ENCODE data around the gene LRRC10B. TPM values are rescaled to one million over a fixed set of nuclear protein-coding genes. Genes with fewer than 3 reads are reported as not detected.
A peak's percentile ranks its signal among the peaks of the same experiment; 100 is the strongest.

LRRC10B gene
- total and polyA plus RNA-seq, 2 of the 8 experiments (the other 6 are each of a cell fraction or from before 2014, with no cell fraction given), result 0.47 to 0.71 TPM

DNA sequence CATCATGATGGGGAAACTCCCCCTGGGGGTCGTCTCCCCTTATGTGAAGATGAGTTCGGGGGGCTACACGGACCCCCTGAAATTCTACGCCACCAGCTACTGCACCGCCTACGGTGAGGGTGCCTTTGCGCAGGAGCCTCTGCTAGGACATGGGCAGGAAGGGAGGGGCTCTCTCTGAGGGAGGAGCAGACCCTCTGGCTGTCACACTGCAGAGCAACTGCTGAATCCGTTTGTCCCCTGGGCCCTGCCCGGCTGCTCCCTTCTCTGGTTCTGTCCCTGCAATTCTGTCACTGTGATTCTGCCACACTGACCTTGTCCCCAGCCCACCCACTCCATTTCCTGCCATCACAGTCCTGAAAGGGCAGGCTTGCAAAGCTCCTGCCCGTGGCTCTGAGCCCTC, 26.7 kb upstream of the LRRC10B start:
- WGBS, 2 experiments (ENCODE audit: extremely low coverage in 1 of 2, insufficient coverage in 1 of 2, insufficient read length in 1 of 2, insufficient replicate concordance in 2 of 2, low coverage in 1 of 2, low lambda C conversion rate in 2 of 2, missing lambda C conversion rate in 1 of 2), result 81% methylated on average over 10 of the region's 10 CpGs; no CpG with 5 or more reads in 1 of the 2 experiments
- Histone ChIP-seq H4K91ac (replicated peaks; ENCODE audit: insufficient read length, low read length) (peak overlapping the region; percentile 36), H3K9ac (replicated peaks in 1 of 4; ENCODE audit: extremely low read depth in 1 of 4, low read depth in 3 of 4, low read length in 3 of 4) (no peak overlapping the region; a peak in 1 of 7 replicates)
- TF ChIP-seq YY1 (IDR thresholded peaks at IDR 0.05; ENCODE audit: low read depth, low read length) (no peak), CEBPB (IDR thresholded peaks at IDR 0.05; ENCODE audit: low read depth, low read length) (no peak), TAF7 (optimal IDR thresholded peaks at IDR 0.05; ENCODE audit: borderline replicate concordance, low read depth, low read length) (no peak), CBX8 (IDR thresholded peaks at IDR 0.05; ENCODE audit: borderline replicate concordance, low read depth, low read length) (no peak), E2F6 (IDR thresholded peaks at IDR 0.05) (no peak), SP1 (IDR thresholded peaks at IDR 0.05; ENCODE audit: low read depth, low read length) (no peak), EP300 (IDR thresholded peaks at IDR 0.05; ENCODE audit: borderline replicate concordance in 1 of 2, low read depth in 2 of 2, low read length in 2 of 2) (no peak), MAFK (IDR thresholded peaks at IDR 0.05; ENCODE audit: low read depth, low read length) (no peak), MAX (IDR thresholded peaks at IDR 0.05) (no peak), HDAC2 (IDR thresholded peaks at IDR 0.05; ENCODE audit: borderline replicate concordance in 1 of 2, low read depth in 2 of 2, low read length in 2 of 2) (no peak), NANOG (IDR thresholded peaks at IDR 0.05; ENCODE audit: insufficient read depth, low read depth, low read length, poor library complexity, severe bottlenecking) (no peak)

More for the DNA sequence above, 26.7 kb upstream of the LRRC10B start:
- no peaks in the 10 kb centered on the region for H3K36me3 ChIP-seq (ENCODE audit: control insufficient read depth in 2 of 4, insufficient read depth in 4 of 4, low read length in 3 of 4)
- no peak overlapping the region for H2AFZ ChIP-seq (ENCODE audit: low read length)
- no peaks in the 10 kb centered on the region for H3K79me2 ChIP-seq (ENCODE audit: control insufficient read depth in 1 of 2, insufficient read depth in 2 of 2, low read length in 2 of 2)
- H2BK20ac ChIP-seq (ENCODE audit: low read length), result no peak overlapping the region
- no peak overlapping the region for H4K8ac ChIP-seq (ENCODE audit: extremely low read depth, insufficient read depth, low read length)
- no peak overlapping the region for H3K14ac ChIP-seq (ENCODE audit: insufficient read length)
- no peak overlapping the region for H3K4me3 ChIP-seq (ENCODE audit: extremely low read depth in 1 of 4, insufficient read depth in 2 of 4, low read depth in 3 of 4, low read length in 4 of 4)
- H3K9me3 ChIP-seq (ENCODE audit: insufficient read depth in 2 of 2, low read depth in 1 of 2, low read length in 1 of 2), result no peaks in the 10 kb centered on the region
- H3K23me2 ChIP-seq (ENCODE audit: low read depth, low read length), result no peaks in the 10 kb centered on the region
- H3K4ac ChIP-seq (replicated peaks; ENCODE audit: insufficient read length, low read depth, low read length), result no peak overlapping the region
- no peak for DNase-seq (ENCODE audit: low read depth in 1 of 2, low spot score in 2 of 2)
- no peaks in the 10 kb centered on the region for H3K27me3 ChIP-seq (replicated peaks in 1 of 4; ENCODE audit: control insufficient read depth in 3 of 4, extremely low read depth in 1 of 4, insufficient read depth in 3 of 4, low read length in 3 of 4)
- H4K20me1 ChIP-seq (replicated peaks in 1 of 2; ENCODE audit: control insufficient read depth in 1 of 2, insufficient read depth in 2 of 2, low read length in 2 of 2), result no peaks in the 10 kb centered on the region
- H3K27ac ChIP-seq (ENCODE audit: low read depth, low read length), result no peak overlapping the region
- peak overlapping the region; percentile 52; the same call in 1 of the 2 replicates for H2BK5ac ChIP-seq (ENCODE audit: low read depth, low read length)
- H3K4me2 ChIP-seq (ENCODE audit: insufficient read depth in 1 of 2, low read depth in 2 of 2, low read length in 2 of 2), result no peak overlapping the region
- no peak overlapping the region; the same call in none of the 2 replicates for H3K18ac ChIP-seq (ENCODE audit: extremely low read depth, low read length)
- no peak overlapping the region for H2BK120ac ChIP-seq (replicated peaks; ENCODE audit: low read depth, low read length)
- peaks cover 0 to 19% (median 10%) of the 10 kb centered on the region in 4 experiments; a peak in 5 of 7 replicates for H3K4me1 ChIP-seq (replicated peaks in 1 of 4; ENCODE audit: control insufficient read depth in 3 of 4, insufficient read depth in 4 of 4, low read length in 3 of 4)
- CTCF ChIA-PET (ENCODE audit: partially characterized antibody), result interaction anchor here (0.7 to 57.8 kb wide), 37 partner anchors 9 to 185 kb away, joined by 3 to 2106 read pairs (median 5); partner anchors contain the start of gene LRRC10B
- H4K5ac ChIP-seq (ENCODE audit: insufficient read length, low read depth, low read length), result no peak overlapping the region
- FAIRE-seq, result no peak
- H3K23ac ChIP-seq (ENCODE audit: insufficient read length), result no peak overlapping the region
- no peak overlapping the region for H3K56ac ChIP-seq (replicated peaks; ENCODE audit: insufficient read length, low read depth, low read length)
- peak overlapping the region; percentile 68; the same call in 1 of the 2 replicates for H2BK12ac ChIP-seq (ENCODE audit: low read depth, low read length)
- POLR2A ChIA-PET (ENCODE audit: partially characterized antibody), result interaction anchor here (1.0 to 2.3 kb wide), 3 partner anchors 28 to 35 kb away, joined by 7 to 12 read pairs (median 8); partner anchors contain the start of gene LRRC10B
- no peak overlapping the region for H2AK5ac ChIP-seq (ENCODE audit: low read depth, low read length)
- H2BK15ac ChIP-seq (ENCODE audit: low read length), result 0 out of 2 replicates have a peak overlapping the region, but pooled peaks have one; percentile 12
- H3K79me1 ChIP-seq (ENCODE audit: low read depth, low read length), result no peaks in the 10 kb centered on the region
